K562 treated with DMSO at 1 percent for 48 hours (cell line): ENCODE results near the gene UBFD1. TPM values are rescaled to one million over a fixed set of nuclear protein-coding genes. Genes with fewer than 3 reads are reported as not detected.

Source experiments
- total RNA-seq: library from RNA; unstranded; fragments of 300-600 nt; gene quantifications from 2 replicates; pipeline ENCODE4 v1.2.3, GENCODE V29; 2022; ENCODE audit warnings: low replicate concordance; ENCODE audit errors: extremely low read depth

UBFD1 gene
- not detected in 2 replicates for total RNA-seq

GRCh38 chr16:23556881-23557778 is at the start of gene UBFD1, which contains the start of gene EARS2:
UBFD1 (plus strand) TSS chr16:23557727; CDS start chr16:23557743, 16 bp downstream.
EARS2 (minus strand) TSS chr16:23557350; CDS start chr16:23557343, 7 bp downstream.

GRCh38 chr16:23510164-23510914 is 47.2 kb upstream of the UBFD1 start, which contains the start of gene GGA2:
GGA2 (minus strand) TSS chr16:23510494; CDS start chr16:23510411, 83 bp downstream.

GRCh38 chr16:23595951-23596720 is 38.6 kb downstream of the UBFD1 start, which contains the start of gene NDUFAB1:
NDUFAB1 (minus strand) TSS chr16:23596316; CDS start chr16:23596290, 26 bp downstream.

Other genes with a start within 250 kb of the UBFD1 start
- gene COG7, start 104.5 kb upstream of the UBFD1 start, total RNA-seq, result not detected in 2 replicates
- gene GGA2, start 47.2 kb upstream of the UBFD1 start, total RNA-seq, result not detected in 2 replicates
- gene EARS2, start 377 bp upstream of the UBFD1 start, total RNA-seq, result not detected in 2 replicates
- not detected in 2 replicates for gene NDUFAB1, start 38.6 kb downstream of the UBFD1 start, total RNA-seq
- not detected in 2 replicates for gene PALB2, start 83.6 kb downstream of the UBFD1 start, total RNA-seq
- gene DCTN5, start 83.7 kb downstream of the UBFD1 start, total RNA-seq, result not detected in 2 replicates
- gene PLK1, start 121.2 kb downstream of the UBFD1 start, total RNA-seq, result 319 TPM in 1 of 2 replicates, not detected in the other
- not detected in 2 replicates for gene ERN2, start 155.5 kb downstream of the UBFD1 start, total RNA-seq
- gene CHP2, start 197.3 kb downstream of the UBFD1 start, total RNA-seq, result not detected in 2 replicates